GM23248 (cell line): Measurements from ENCODE around the gene NUTM2G.
"Not testable (repeated sequence)": the region's sequence is repeated elsewhere in the genome, so short reads cannot be mapped to it uniquely, and the experiment has no call there.

Experiments
- EZH2 ChIP-seq: fragments of 200-600 bp; sonication (generic); IDR thresholded peaks from 2 replicates; pipeline ENCODE4 v1.6.1; 2018; ENCODE audit warnings: antibody characterized with exemption, mild to moderate bottlenecking; ENCODE audit not compliant: insufficient read depth, poor library complexity, severe bottlenecking
- EZH2phosphoT487 ChIP-seq: fragments of 200-600 bp; sonication (generic); IDR thresholded peaks from 2 replicates; pipeline ENCODE4 v1.6.1; 2018; ENCODE audit warnings: antibody characterized with exemption, moderate library complexity, mild to moderate bottlenecking, low read depth; ENCODE audit not compliant: insufficient read depth

GRCh38 chr9:96935401-96935800, 6.8 kb downstream of the NUTM2G start:
- not testable (repeated sequence) for TF ChIP-seq EZH2, EZH2phosphoT487
